GM10847 (cell line): ENCODE measurements around the gene C8A.

Experiments
- POLR2A ChIP-seq: IDR thresholded peaks from 2 replicates; pipeline ENCODE4 v1.6.1; 2011; ENCODE audit not compliant: insufficient read length; ENCODE audit errors: extremely low read depth

Gene C8A

GRCh38 chr1:56958526-56958925, 103.9 kb downstream of the C8A start:
- TF ChIP-seq POLR2A: no peak

DNA sequence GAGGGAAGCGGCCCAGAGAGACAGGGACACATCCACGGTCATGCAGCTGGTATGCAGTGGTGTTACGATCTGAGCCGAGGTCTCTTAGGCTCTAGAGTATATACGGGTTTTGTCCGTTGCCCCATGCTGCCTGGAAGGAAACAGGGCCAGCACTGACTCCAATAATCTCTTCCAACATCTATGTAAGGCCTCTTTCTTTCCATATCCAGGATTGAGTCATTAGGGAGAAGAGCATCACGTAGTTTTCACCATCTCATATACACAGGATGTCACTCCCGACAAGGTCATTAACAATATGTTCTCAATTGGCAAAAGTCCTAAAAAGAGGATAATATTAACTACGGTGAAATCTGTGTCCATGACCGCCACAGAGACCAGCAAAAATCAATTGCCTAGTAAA, 106.8 kb downstream of the C8A start:
- TF ChIP-seq POLR2A: no peak

DNA sequence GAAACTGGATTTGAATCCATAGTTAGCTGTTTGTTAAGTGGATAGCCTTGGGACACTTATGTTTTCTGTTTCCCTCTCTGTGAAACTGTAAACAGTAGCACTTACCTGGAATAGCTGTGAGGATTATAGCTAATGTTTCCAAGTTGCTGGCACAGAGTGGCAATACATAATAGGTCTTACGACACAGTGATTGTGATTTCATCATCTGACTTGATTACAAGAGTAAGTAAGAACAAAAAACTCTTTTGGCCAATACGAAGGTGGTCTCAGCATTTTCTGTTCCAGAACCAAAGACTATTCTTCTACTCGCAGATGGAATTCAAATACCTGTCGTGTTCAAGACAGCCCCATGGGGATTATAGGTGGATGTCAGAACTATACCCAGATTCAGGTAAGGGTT, 109.1 kb downstream of the C8A start:
- TF ChIP-seq POLR2A: no peak

GRCh38 chr1:56964349-56965017, 109.9 kb downstream of the C8A start:
- no peak for TF ChIP-seq POLR2A

- no peak for TF ChIP-seq POLR2A
Observed at GRCh38 chr1:56965191-56965590, 110.6 kb downstream of the C8A start.

GRCh38 chr1:56965916-56966697, 111.5 kb downstream of the C8A start, which contains the start of gene C8B:
Gene C8B, minus strand, starts transcription at chr1:56966015. Its CDS starts 67 bp downstream, at chr1:56965948.
- TF ChIP-seq POLR2A: no peak

DNA sequence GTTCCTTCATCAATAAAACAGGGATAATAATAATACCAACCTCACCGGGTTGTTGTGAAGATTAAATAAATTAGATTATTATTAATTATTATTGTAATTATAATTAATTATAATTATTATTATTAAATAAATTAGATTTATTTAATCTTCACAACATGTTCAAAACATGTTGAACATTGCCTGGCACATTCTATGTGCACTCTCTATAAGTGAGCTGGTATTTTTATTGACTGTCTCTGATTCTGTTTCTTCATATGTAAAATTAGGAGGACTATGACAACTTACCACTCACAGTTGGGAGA, 112.1 kb downstream of the C8A start:
- TF ChIP-seq POLR2A: no peak

- no peak for TF ChIP-seq POLR2A
Observed at GRCh38 chr1:56967355-56967754, 112.8 kb downstream of the C8A start.
